Pancreas (tissue), 10 donors: Measurements from ENCODE around the gene TP53BP1. TPM values are rescaled to one million over a fixed set of nuclear protein-coding genes. Genes with fewer than 3 reads are reported as not detected.

Experiments
- ATAC-seq, 4 donors: fragments of 200-7000 bp; cut with Tn5 transposase; one replicate each; pipeline versions ENCODE4 v1.8.0 to v1.9.1; 2020; ENCODE audit warnings: mild to moderate bottlenecking in 4 of 4, moderate library complexity in 4 of 4
- DNase-seq, 6 donors: peaks; one replicate each; pipeline ENCODE4 v3.0.0-alpha.2; 2020
- FAIRE-seq: peaks from 2 replicates; lab custom pipeline; 2012; peaks lifted over from hg19 to GRCh38; lab: Jason Lieb, UNC
- H3K27ac ChIP-seq, 4 donors: fragments of 200-600 bp; sonication (generic); 1 replicate in 3 of 4; 2 replicates in 1 of 4; pipeline versions ENCODE4 v1.5.0 to v1.8.0; 2020
- H3K27me3 ChIP-seq, 4 donors: fragments of 200-600 bp; one replicate each; pipeline ENCODE4 v1.8.0; 2021
- H3K36me3 ChIP-seq, 3 donors: fragments of 200-600 bp; sonication (generic) in 1 of 3; one replicate each; pipeline versions ENCODE4 v1.5.0 to v1.8.0; 2020 to 2021
- H3K4me1 ChIP-seq, 3 donors: fragments of 200-600 bp; one replicate each; pipeline ENCODE4 v1.8.0; 2021
- H3K4me3 ChIP-seq, 4 donors: fragments of 200-600 bp; sonication (generic) in 2 of 4; one replicate each; pipeline versions ENCODE4 v1.5.0 to v1.8.0; 2020 to 2021
- H3K9me3 ChIP-seq, 4 donors: fragments of 200-600 bp; one replicate each; pipeline ENCODE4 v1.8.0; 2021
- WGBS, 2 donors: extraction: QIAGEN DNeasy Blood & Tissue Kit; methylation state at CpG; one replicate each; pipeline ENCODE4 v1.1.7; 2013; 5-methylcytosine and 5-hydroxymethylcytosine counted together
- intact Hi-C, 3 donors: fragments of 100-400 bp; cut with DNase I; formaldehyde crosslinking; loops; one replicate each; pipeline versions ENCODE4 v1.11.1 to v1.14.2; 2022
- polyA plus RNA-seq, 2 donors: library from polyadenylated mRNA; stranded (reverse); fragments of 200-250 nt; gene quantifications; one replicate each; pipeline ENCODE4 v1.2.3, GENCODE V29; 2013
- total RNA-seq, 6 donors: library from RNA; stranded (reverse); fragmentation: NEBNext Ultra II Directional in 4 of 6; extraction: Animal tissue kit (Norgen Biotek cat#: 25700) in 4 of 6; gene quantifications; one replicate each; pipeline versions ENCODE4 v1.2.1 to v1.2.4, GENCODE V29; 2021 to 2023
- TF ChIP-seq, protein P1 (sequence below), 4 donors: fragments of 200-600 bp; sonication (generic) in 3 of 4; IDR thresholded peaks; one replicate each; pipeline versions ENCODE4 v1.5.0 to v1.8.0; 2021; ENCODE audit warnings: antibody characterized with exemption in 4 of 4
- donor health status: healthy with polysubstance abuse.
- donor health status: DM: no; HTN: no; CAD: no; lungs with moderate emphysema.
- donor health status: DM: no; HTN: no; CAD: no.
- donor health status: control.
- donor health status: control.
- donor health status: Bipolar disorder and iron deficiency.
- donor health status: DM: yes; HTN: yes; CAD: no.
- donor health status: DM: no; HTN: no; CAD: no.
- donor health status: DM: no; HTN: no; CAD: no.
- donor health status: DM: yes; HTN: yes; CAD: no.

Gene TP53BP1
- total and polyA plus RNA-seq, 8 donors: 12.4 to 31.8 (median 15.2) TPM

- Histone ChIP-seq H3K27me3 (no peaks in the 10 kb centered on the region), H3K4me1 (no peaks in the 10 kb centered on the region), H3K27ac (no peak overlapping the region), H3K36me3 (peaks cover 0 to 37% (median 9%) of the 10 kb centered on the region in 3 donors), H3K9me3 (no peaks in the 10 kb centered on the region), H3K4me3 (no peak overlapping the region)
- whole genome bisulfite sequencing, 2 donors: 94 to 98% methylated on average over 8 of the region's 8 CpGs
- FAIRE-seq (no peak), ATAC-seq (no peak), DNase-seq (no peak)
- intact Hi-C loops: no loop called here
- TF ChIP-seq, protein P1, sequence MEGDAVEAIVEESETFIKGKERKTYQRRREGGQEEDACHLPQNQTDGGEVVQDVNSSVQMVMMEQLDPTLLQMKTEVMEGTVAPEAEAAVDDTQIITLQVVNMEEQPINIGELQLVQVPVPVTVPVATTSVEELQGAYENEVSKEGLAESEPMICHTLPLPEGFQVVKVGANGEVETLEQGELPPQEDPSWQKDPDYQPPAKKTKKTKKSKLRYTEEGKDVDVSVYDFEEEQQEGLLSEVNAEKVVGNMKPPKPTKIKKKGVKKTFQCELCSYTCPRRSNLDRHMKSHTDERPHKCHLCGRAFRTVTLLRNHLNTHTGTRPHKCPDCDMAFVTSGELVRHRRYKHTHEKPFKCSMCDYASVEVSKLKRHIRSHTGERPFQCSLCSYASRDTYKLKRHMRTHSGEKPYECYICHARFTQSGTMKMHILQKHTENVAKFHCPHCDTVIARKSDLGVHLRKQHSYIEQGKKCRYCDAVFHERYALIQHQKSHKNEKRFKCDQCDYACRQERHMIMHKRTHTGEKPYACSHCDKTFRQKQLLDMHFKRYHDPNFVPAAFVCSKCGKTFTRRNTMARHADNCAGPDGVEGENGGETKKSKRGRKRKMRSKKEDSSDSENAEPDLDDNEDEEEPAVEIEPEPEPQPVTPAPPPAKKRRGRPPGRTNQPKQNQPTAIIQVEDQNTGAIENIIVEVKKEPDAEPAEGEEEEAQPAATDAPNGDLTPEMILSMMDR (IDR thresholded peaks at IDR 0.05): no peak
Observed at GRCh38 chr15:43390723-43391122, 102.2 kb downstream of the TP53BP1 start.

GRCh38 chr15:43383070-43383469 lies 109.9 kb downstream of the TP53BP1 start:
- WGBS, 2 donors: 77 to 85% methylated on average over 2 of the region's 2 CpGs
- Histone ChIP-seq H3K27ac (no peak overlapping the region), H3K4me1 (no peaks in the 10 kb centered on the region), H3K27me3 (no peaks in the 10 kb centered on the region), H3K36me3 (peaks cover 0 to 75% (median 11%) of the 10 kb centered on the region in 3 donors), H3K9me3 (no peaks in the 10 kb centered on the region), H3K4me3 (no peak overlapping the region)
- FAIRE-seq: no peak
- intact Hi-C loops: no loop called here
- TF ChIP-seq, protein P1 (IDR thresholded peaks at IDR 0.05): no peak
- no peak for DNase-seq
- no peak for ATAC-seq

GRCh38 chr15:43382310-43382709 lies 110.6 kb downstream of the TP53BP1 start:
- Histone ChIP-seq H3K9me3 (no peaks in the 10 kb centered on the region), H3K27ac (no peak overlapping the region), H3K4me1 (no peaks in the 10 kb centered on the region), H3K4me3 (no peak overlapping the region), H3K27me3 (no peaks in the 10 kb centered on the region), H3K36me3 (peaks cover 0 to 67% (median 11%) of the 10 kb centered on the region in 3 donors)
- DNase-seq (no peak), ATAC-seq (no peak), FAIRE-seq (no peak)
- intact Hi-C loops: no loop called here
- 81 to 83% methylated on average over 4 of the region's 4 CpGs for WGBS, 2 donors
- TF ChIP-seq, protein P1 (IDR thresholded peaks at IDR 0.05): no peak

DNA sequence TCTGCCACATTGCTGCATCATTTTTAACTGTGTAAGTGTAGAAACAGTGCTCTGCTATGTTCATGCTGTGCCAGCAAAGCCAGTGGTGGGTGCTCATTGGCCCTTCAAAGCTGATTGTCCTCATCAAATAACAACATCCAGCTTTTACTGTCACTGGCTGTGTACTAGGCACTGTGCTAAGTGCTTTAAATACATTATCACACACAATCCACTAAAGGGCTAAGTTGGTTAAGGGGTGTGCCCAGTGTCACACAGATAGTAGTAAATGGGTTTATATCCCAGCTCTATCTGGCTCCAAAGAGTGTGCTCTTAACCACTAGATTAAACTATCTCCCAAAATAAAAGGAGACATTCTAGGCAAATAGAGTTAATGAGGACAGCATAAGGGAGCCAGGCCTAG lies 114.4 kb downstream of the TP53BP1 start:
- Histone ChIP-seq H3K27ac (no peak overlapping the region), H3K4me3 (no peak overlapping the region), H3K36me3 (peaks cover 0 to 36% (median 11%) of the 10 kb centered on the region in 3 donors), H3K27me3 (no peaks in the 10 kb centered on the region), H3K9me3 (no peaks in the 10 kb centered on the region), H3K4me1 (no peaks in the 10 kb centered on the region)
- FAIRE-seq: no peak
- intact Hi-C loops: no loop called here
- no peak for DNase-seq
- TF ChIP-seq, protein P1 (IDR thresholded peaks at IDR 0.05): no peak
- no peak for ATAC-seq

- no peak for FAIRE-seq
- peak in 2 of 4 donors; percentile 33 to 36 for ATAC-seq
- no peak overlapping the region for H3K4me3 ChIP-seq
- H3K27ac ChIP-seq: no peak overlapping the region
- no peaks in the 10 kb centered on the region for H3K9me3 ChIP-seq
- intact Hi-C loops: no loop called here
- peaks cover 0 to 10% (median 4%) of the 10 kb centered on the region in 3 donors for H3K4me1 ChIP-seq
- WGBS, 2 donors: 78 to 85% methylated on average over 13 of the region's 13 CpGs
- H3K27me3 ChIP-seq: no peaks in the 10 kb centered on the region
- TF ChIP-seq, protein P1 (IDR thresholded peaks at IDR 0.05): peak; percentile 42 to 52 (median 48)
- peak in 1 of 6 donors; percentile 13 for DNase-seq
- peaks cover 0 to 14% (median 7%) of the 10 kb centered on the region in 3 donors for H3K36me3 ChIP-seq
Observed at GRCh38 chr15:43376017-43376705, 116.8 kb downstream of the TP53BP1 start.
